ENCODE data around the gene SMIM38.

SMIM38 gene

GRCh38 chr11:69127884-69128283 is 27.9 kb upstream of the SMIM38 start:
- H3K27ac ChIP-seq (ENCODE audit: low read depth, low read length, poor library complexity, severe bottlenecking), result no peak overlapping the region
- H3K9ac ChIP-seq (ENCODE audit: low read length), result no peak overlapping the region
- H4K20me1 ChIP-seq (ENCODE audit: insufficient read depth, low read length), result no peaks in the 10 kb centered on the region
- H3K79me2 ChIP-seq (ENCODE audit: insufficient read depth, low read length), result no peaks in the 10 kb centered on the region
- H3F3A ChIP-seq (ENCODE audit: insufficient read depth, low read length), result no peaks in the 10 kb centered on the region
- no peaks in the 10 kb centered on the region; the same call in 1 of the 2 replicates for H3K27me3 ChIP-seq (ENCODE audit: insufficient read depth, low read length)
- no peak overlapping the region for H3K4me3 ChIP-seq (ENCODE audit: low read depth, low read length, poor library complexity, severe bottlenecking)
- no peaks in the 10 kb centered on the region; the same call in 1 of the 2 replicates for H3K9me3 ChIP-seq (ENCODE audit: low read length)
- no peaks in the 10 kb centered on the region for H3K4me1 ChIP-seq (ENCODE audit: insufficient read depth, low read length, severe bottlenecking)
- H3K4me2 ChIP-seq (ENCODE audit: low read length), result no peak overlapping the region
- no peak overlapping the region for H2AFZ ChIP-seq (ENCODE audit: low read length)
- H3K36me3 ChIP-seq (ENCODE audit: insufficient read depth, low read length), result no peaks in the 10 kb centered on the region
- H3K9me2 ChIP-seq (ENCODE audit: low read depth, low read length), result no peaks in the 10 kb centered on the region
- TF ChIP-seq CTCF (IDR thresholded peaks at IDR 0.05; ENCODE audit: low read length), result no peak
- TF ChIP-seq EZH2 (IDR thresholded peaks at IDR 0.05; ENCODE audit: borderline replicate concordance, low read length), result no peak

GRCh38 chr11:69129053-69129452 is 26.7 kb upstream of the SMIM38 start:
- no peak for TF ChIP-seq CTCF (IDR thresholded peaks at IDR 0.05; ENCODE audit: low read length)
- TF ChIP-seq EZH2 (IDR thresholded peaks at IDR 0.05; ENCODE audit: borderline replicate concordance, low read length), result no peak
- Histone ChIP-seq H3K9me3 (ENCODE audit: low read length) (no peaks in the 10 kb centered on the region; the same call in 1 of the 2 replicates), H3K79me2 (ENCODE audit: insufficient read depth, low read length) (no peaks in the 10 kb centered on the region), H3K9me2 (ENCODE audit: low read depth, low read length) (no peaks in the 10 kb centered on the region), H3K4me1 (ENCODE audit: insufficient read depth, low read length, severe bottlenecking) (no peaks in the 10 kb centered on the region), H3K27me3 (ENCODE audit: insufficient read depth, low read length) (no peaks in the 10 kb centered on the region; the same call in 1 of the 2 replicates), H3K27ac (ENCODE audit: low read depth, low read length, poor library complexity, severe bottlenecking) (no peak overlapping the region), H4K20me1 (ENCODE audit: insufficient read depth, low read length) (no peaks in the 10 kb centered on the region), H3K9ac (ENCODE audit: low read length) (no peak overlapping the region), H3K36me3 (ENCODE audit: insufficient read depth, low read length) (no peaks in the 10 kb centered on the region), H3F3A (ENCODE audit: insufficient read depth, low read length) (no peaks in the 10 kb centered on the region), H3K4me2 (ENCODE audit: low read length) (no peak overlapping the region), H3K4me3 (ENCODE audit: low read depth, low read length, poor library complexity, severe bottlenecking) (no peak overlapping the region), H2AFZ (ENCODE audit: low read length) (no peak overlapping the region)

DNA sequence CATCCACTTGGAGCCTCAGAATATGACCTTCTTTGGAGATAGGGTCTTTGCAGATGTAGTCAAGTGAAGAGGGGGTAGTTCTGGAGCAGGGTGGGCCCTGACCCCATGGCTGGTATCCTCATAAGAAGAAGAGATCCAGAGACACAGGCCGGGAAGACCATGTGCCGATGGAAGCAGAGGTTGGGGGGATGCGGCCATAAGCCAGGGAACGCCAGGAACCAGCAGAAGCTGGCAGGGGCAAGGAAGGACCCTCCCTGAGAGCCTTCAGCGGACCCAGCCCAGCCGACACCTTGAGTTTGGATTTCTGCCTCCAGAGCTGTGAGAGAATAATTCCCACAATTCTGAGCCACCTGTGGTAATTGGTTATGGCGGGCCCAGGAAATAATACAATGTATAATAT is 26.1 kb upstream of the SMIM38 start:
- Histone ChIP-seq H3K9ac (ENCODE audit: low read length) (no peak overlapping the region), H4K20me1 (ENCODE audit: insufficient read depth, low read length) (no peaks in the 10 kb centered on the region), H3K4me2 (ENCODE audit: low read length) (no peak overlapping the region), H2AFZ (ENCODE audit: low read length) (no peak overlapping the region), H3F3A (ENCODE audit: insufficient read depth, low read length) (no peaks in the 10 kb centered on the region), H3K4me3 (ENCODE audit: low read depth, low read length, poor library complexity, severe bottlenecking) (no peak overlapping the region), H3K27ac (ENCODE audit: low read depth, low read length, poor library complexity, severe bottlenecking) (no peak overlapping the region), H3K4me1 (ENCODE audit: insufficient read depth, low read length, severe bottlenecking) (no peaks in the 10 kb centered on the region), H3K9me2 (ENCODE audit: low read depth, low read length) (no peaks in the 10 kb centered on the region), H3K79me2 (ENCODE audit: insufficient read depth, low read length) (no peaks in the 10 kb centered on the region), H3K27me3 (ENCODE audit: insufficient read depth, low read length) (no peaks in the 10 kb centered on the region; the same call in 1 of the 2 replicates), H3K9me3 (ENCODE audit: low read length) (no peaks in the 10 kb centered on the region; the same call in 1 of the 2 replicates), H3K36me3 (ENCODE audit: insufficient read depth, low read length) (no peaks in the 10 kb centered on the region)
- no peak for TF ChIP-seq EZH2 (IDR thresholded peaks at IDR 0.05; ENCODE audit: borderline replicate concordance, low read length)

GRCh38 chr11:69130654-69131053 is 25.1 kb upstream of the SMIM38 start:
- Histone ChIP-seq H2AFZ (ENCODE audit: low read length) (no peak overlapping the region), H3K27ac (ENCODE audit: low read depth, low read length, poor library complexity, severe bottlenecking) (no peak overlapping the region)

More at GRCh38 chr11:69130654-69131053, 25.1 kb upstream of the SMIM38 start:
- H3K4me1 ChIP-seq (ENCODE audit: insufficient read depth, low read length, severe bottlenecking), result no peaks in the 10 kb centered on the region
- no peak overlapping the region for H3K4me3 ChIP-seq (ENCODE audit: low read depth, low read length, poor library complexity, severe bottlenecking)
- no peaks in the 10 kb centered on the region for H3F3A ChIP-seq (ENCODE audit: insufficient read depth, low read length)
- no peaks in the 10 kb centered on the region; the same call in 1 of the 2 replicates for H3K27me3 ChIP-seq (ENCODE audit: insufficient read depth, low read length)
- no peak overlapping the region for H3K9ac ChIP-seq (ENCODE audit: low read length)
- no peaks in the 10 kb centered on the region for H3K79me2 ChIP-seq (ENCODE audit: insufficient read depth, low read length)
- no peaks in the 10 kb centered on the region; the same call in 1 of the 2 replicates for H3K9me3 ChIP-seq (ENCODE audit: low read length)
- H3K9me2 ChIP-seq (ENCODE audit: low read depth, low read length), result no peaks in the 10 kb centered on the region
- no peak for TF ChIP-seq CTCF (IDR thresholded peaks at IDR 0.05; ENCODE audit: low read length)
- no peak for TF ChIP-seq EZH2 (IDR thresholded peaks at IDR 0.05; ENCODE audit: borderline replicate concordance, low read length)
- no peak overlapping the region for H3K4me2 ChIP-seq (ENCODE audit: low read length)
- no peaks in the 10 kb centered on the region for H4K20me1 ChIP-seq (ENCODE audit: insufficient read depth, low read length)
- no peaks in the 10 kb centered on the region for H3K36me3 ChIP-seq (ENCODE audit: insufficient read depth, low read length)
